Measurements from ENCODE around the gene ACTL10.

ACTL10 gene

GRCh38 chr20:33694639-33695012 is 27.9 kb downstream of the ACTL10 start:
- TF ChIP-seq REST (IDR thresholded peaks at IDR 0.05; ENCODE audit: low read depth) (no peak), NFIC (IDR thresholded peaks at IDR 0.05) (no peak), EGR1 (IDR thresholded peaks at IDR 0.05) (no peak)

GRCh38 chr20:33696448-33696847 is 29.7 kb downstream of the ACTL10 start:
- no peak for TF ChIP-seq CREB1 (IDR thresholded peaks at IDR 0.05; ENCODE audit: low read depth)
- no peak for TF ChIP-seq TEAD4 (IDR thresholded peaks at IDR 0.05)
- no peak for TF ChIP-seq EP300 (IDR thresholded peaks at IDR 0.05; ENCODE audit: borderline replicate concordance)
- TF ChIP-seq FOXM1 (IDR thresholded peaks at IDR 0.05; ENCODE audit: borderline replicate concordance, low read depth), result no peak
- no peak for TF ChIP-seq ZBTB7A (IDR thresholded peaks at IDR 0.05; ENCODE audit: low read depth)
- TF ChIP-seq NFIC (IDR thresholded peaks at IDR 0.05), result no peak
- TF ChIP-seq USF1 (IDR thresholded peaks at IDR 0.05), result no peak

- TF ChIP-seq RAD21 (IDR thresholded peaks at IDR 0.05; ENCODE audit: low read depth) (no peak), EP300 (IDR thresholded peaks at IDR 0.05; ENCODE audit: borderline replicate concordance) (no peak), CREB1 (IDR thresholded peaks at IDR 0.05; ENCODE audit: low read depth) (no peak), REST (IDR thresholded peaks at IDR 0.05; ENCODE audit: low read depth) (no peak), NFIC (IDR thresholded peaks at IDR 0.05) (no peak), ZBTB7A (IDR thresholded peaks at IDR 0.05; ENCODE audit: low read depth) (no peak), TCF12 (IDR thresholded peaks at IDR 0.05; ENCODE audit: low read depth) (no peak), FOXM1 (IDR thresholded peaks at IDR 0.05; ENCODE audit: borderline replicate concordance, low read depth) (no peak), EGR1 (IDR thresholded peaks at IDR 0.05) (no peak), YY1 (IDR thresholded peaks at IDR 0.05; ENCODE audit: low read depth) (no peak), USF1 (IDR thresholded peaks at IDR 0.05) (no peak), CEBPB (IDR thresholded peaks at IDR 0.05) (no peak), TAF1 (IDR thresholded peaks at IDR 0.05; ENCODE audit: low read depth) (no peak), TEAD4 (IDR thresholded peaks at IDR 0.05) (no peak), MAX (IDR thresholded peaks at IDR 0.05) (no peak)
Observed at GRCh38 chr20:33697129-33697528, 30.4 kb downstream of the ACTL10 start.

GRCh38 chr20:33701629-33702450 is 35.1 kb downstream of the ACTL10 start:
- TF ChIP-seq TEAD4 (IDR thresholded peaks at IDR 0.05) (no peak), REST (IDR thresholded peaks at IDR 0.05; ENCODE audit: low read depth) (no peak), ZBTB7A (IDR thresholded peaks at IDR 0.05; ENCODE audit: low read depth) (no peak), MAX (IDR thresholded peaks at IDR 0.05) (no peak), TCF12 (IDR thresholded peaks at IDR 0.05; ENCODE audit: low read depth) (no peak), FOXM1 (IDR thresholded peaks at IDR 0.05; ENCODE audit: borderline replicate concordance, low read depth) (no peak)

GRCh38 chr20:33702861-33703260 is 36.1 kb downstream of the ACTL10 start:
- no peak for TF ChIP-seq NFIC (IDR thresholded peaks at IDR 0.05)
- no peak for TF ChIP-seq CREB1 (IDR thresholded peaks at IDR 0.05; ENCODE audit: low read depth)
- no peak for TF ChIP-seq FOXM1 (IDR thresholded peaks at IDR 0.05; ENCODE audit: borderline replicate concordance, low read depth)

Measured in Ishikawa (cell line).